Rectal smooth muscle tissue (tissue), 1 donor: ENCODE measurements around the gene ABCC2.

Experiments
- H3K27ac ChIP-seq: one replicate; pipeline ENCODE4 v1.7.0; 2013; ENCODE audit warnings: low read depth, low read length, inconsistent platforms
- H3K27me3 ChIP-seq: one replicate; pipeline ENCODE4 v1.7.0; 2013; ENCODE audit warnings: low read length; ENCODE audit not compliant: control insufficient read depth, insufficient read depth
- H3K36me3 ChIP-seq: one replicate; pipeline ENCODE4 v1.7.0; 2013; ENCODE audit warnings: low read length; ENCODE audit not compliant: control insufficient read depth, insufficient read depth
- H3K4me1 ChIP-seq: one replicate; pipeline ENCODE4 v1.7.0; 2013; ENCODE audit warnings: low read length; ENCODE audit not compliant: control insufficient read depth, insufficient read depth
- H3K4me3 ChIP-seq: one replicate; pipeline ENCODE4 v1.7.0; 2013; ENCODE audit warnings: low read length
- H3K9ac ChIP-seq: one replicate; pipeline ENCODE4 v1.7.0; 2013; ENCODE audit warnings: low read length

The ABCC2 gene

GRCh38 chr10:99779335-99779734, 3.1 kb upstream of the ABCC2 start:
- peak overlapping the region; percentile 11 for H3K4me3 ChIP-seq
- peaks cover 4% of the 10 kb centered on the region for H3K4me1 ChIP-seq
- no peaks in the 10 kb centered on the region for H3K27me3 ChIP-seq
- no peak overlapping the region for H3K9ac ChIP-seq
- H3K27ac ChIP-seq: peak overlapping the region; percentile 12
- no peaks in the 10 kb centered on the region for H3K36me3 ChIP-seq

- Histone ChIP-seq H3K4me1 (peaks cover 4% of the 10 kb centered on the region), H3K27ac (no peak overlapping the region)
Measured at GRCh38 chr10:99781734-99782429, 558 bp upstream of the ABCC2 start.

GRCh38 chr10:99784016-99784726, 1.7 kb downstream of the ABCC2 start:
- no peaks in the 10 kb centered on the region for H3K36me3 ChIP-seq

More at GRCh38 chr10:99781734-99782429, 558 bp upstream of the ABCC2 start:
- H3K9ac ChIP-seq: no peak overlapping the region
- H3K27me3 ChIP-seq: no peaks in the 10 kb centered on the region
- no peaks in the 10 kb centered on the region for H3K36me3 ChIP-seq
- no peak overlapping the region for H3K4me3 ChIP-seq

GRCh38 chr10:99784727-99785441, 2.4 kb downstream of the ABCC2 start:
- H3K4me1 ChIP-seq: no peaks in the 10 kb centered on the region
- no peak overlapping the region for H3K27ac ChIP-seq
- no peaks in the 10 kb centered on the region for H3K36me3 ChIP-seq
- no peaks in the 10 kb centered on the region for H3K27me3 ChIP-seq
- no peak overlapping the region for H3K4me3 ChIP-seq
- no peak overlapping the region for H3K9ac ChIP-seq

More at GRCh38 chr10:99784016-99784726, 1.7 kb downstream of the ABCC2 start:
- Histone ChIP-seq H3K9ac (no peak overlapping the region), H3K4me3 (no peak overlapping the region), H3K27me3 (no peaks in the 10 kb centered on the region), H3K4me1 (peaks cover 4% of the 10 kb centered on the region), H3K27ac (no peak overlapping the region)

- H3K36me3 ChIP-seq: no peaks in the 10 kb centered on the region
- H3K4me3 ChIP-seq: no peak overlapping the region
- H3K27me3 ChIP-seq: no peaks in the 10 kb centered on the region
- H3K9ac ChIP-seq: no peak overlapping the region
- no peak overlapping the region for H3K27ac ChIP-seq
- H3K4me1 ChIP-seq: no peaks in the 10 kb centered on the region
Measured at GRCh38 chr10:99785646-99786045, 3.2 kb downstream of the ABCC2 start.

- Histone ChIP-seq H3K27ac (no peak overlapping the region), H3K4me3 (no peak overlapping the region), H3K36me3 (no peaks in the 10 kb centered on the region), H3K27me3 (no peaks in the 10 kb centered on the region), H3K4me1 (no peaks in the 10 kb centered on the region), H3K9ac (no peak overlapping the region)
Measured at GRCh38 chr10:99787311-99787710, 4.9 kb downstream of the ABCC2 start.

- no peak overlapping the region for H3K4me3 ChIP-seq
- peak overlapping the region; percentile 11 for H3K27ac ChIP-seq
- H3K9ac ChIP-seq: no peak overlapping the region
- no peaks in the 10 kb centered on the region for H3K36me3 ChIP-seq
- no peaks in the 10 kb centered on the region for H3K4me1 ChIP-seq
- H3K27me3 ChIP-seq: no peaks in the 10 kb centered on the region
Measured at GRCh38 chr10:99787782-99788445, 5.5 kb downstream of the ABCC2 start.

GRCh38 chr10:99788598-99789256, 6.3 kb downstream of the ABCC2 start:
- Histone ChIP-seq H3K4me3 (no peak overlapping the region), H3K27me3 (no peaks in the 10 kb centered on the region), H3K4me1 (no peaks in the 10 kb centered on the region), H3K9ac (no peak overlapping the region), H3K27ac (peak overlapping the region; percentile 70), H3K36me3 (no peaks in the 10 kb centered on the region)

GRCh38 chr10:99791831-99792230, 9.4 kb downstream of the ABCC2 start:
- no peak overlapping the region for H3K27ac ChIP-seq
- H3K36me3 ChIP-seq: no peaks in the 10 kb centered on the region
- no peaks in the 10 kb centered on the region for H3K4me1 ChIP-seq
- H3K27me3 ChIP-seq: no peaks in the 10 kb centered on the region
- H3K4me3 ChIP-seq: no peak overlapping the region
- no peak overlapping the region for H3K9ac ChIP-seq

- Histone ChIP-seq H3K9ac (no peak overlapping the region), H3K4me1 (no peaks in the 10 kb centered on the region), H3K36me3 (no peaks in the 10 kb centered on the region), H3K27ac (no peak overlapping the region), H3K4me3 (no peak overlapping the region), H3K27me3 (no peaks in the 10 kb centered on the region)
Measured at GRCh38 chr10:99793819-99794218, 11.4 kb downstream of the ABCC2 start.

- Histone ChIP-seq H3K27me3 (no peaks in the 10 kb centered on the region), H3K27ac (no peak overlapping the region), H3K36me3 (no peaks in the 10 kb centered on the region), H3K4me3 (no peak overlapping the region), H3K9ac (no peak overlapping the region), H3K4me1 (no peaks in the 10 kb centered on the region)
Measured at GRCh38 chr10:99796928-99797327, 14.5 kb downstream of the ABCC2 start.

GRCh38 chr10:99798031-99798430, 15.6 kb downstream of the ABCC2 start:
- Histone ChIP-seq H3K27me3 (no peaks in the 10 kb centered on the region), H3K27ac (no peak overlapping the region), H3K36me3 (no peaks in the 10 kb centered on the region), H3K4me1 (no peaks in the 10 kb centered on the region), H3K4me3 (no peak overlapping the region), H3K9ac (no peak overlapping the region)
